NCI-H1092 treated with DMSO at 0.1 percent for 48 hours (cell line): ENCODE results near the gene MSX2.

Experiments
- DNase-seq: peaks from one replicate; lab custom pipeline; 2025; lab: John Stamatoyannopoulos, UW

Gene MSX2

GRCh38 chr5:174724484-174725260 is at the start of gene MSX2:
Gene MSX2, plus strand, starts transcription at chr5:174724582. Its CDS starts 78 bp downstream, at chr5:174724660.
- DNase-seq: no peak

DNA sequence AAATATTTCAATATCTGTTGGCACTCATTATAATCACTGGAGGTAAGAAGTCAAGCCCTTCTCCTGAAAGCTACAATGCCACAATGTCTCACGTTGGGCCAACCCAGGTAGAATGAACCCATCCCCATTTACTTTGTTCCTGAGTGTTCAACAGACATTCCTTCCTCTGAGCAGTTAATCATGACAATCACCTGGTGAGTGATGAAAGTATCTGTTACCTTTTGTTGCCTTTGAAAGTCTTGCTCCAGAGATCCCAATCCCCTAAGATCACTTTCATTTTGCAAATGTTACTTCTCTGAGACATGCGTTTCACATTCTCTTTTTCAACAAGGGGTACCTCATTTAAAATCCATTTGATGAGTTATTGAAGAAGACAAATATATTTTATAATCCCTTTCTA is 49.3 kb upstream of the MSX2 start:
- no peak for DNase-seq

GRCh38 chr5:174675916-174676315 is 48.5 kb upstream of the MSX2 start:
- no peak for DNase-seq

GRCh38 chr5:174678107-174678506 is 46.3 kb upstream of the MSX2 start:
- no peak for DNase-seq

DNA sequence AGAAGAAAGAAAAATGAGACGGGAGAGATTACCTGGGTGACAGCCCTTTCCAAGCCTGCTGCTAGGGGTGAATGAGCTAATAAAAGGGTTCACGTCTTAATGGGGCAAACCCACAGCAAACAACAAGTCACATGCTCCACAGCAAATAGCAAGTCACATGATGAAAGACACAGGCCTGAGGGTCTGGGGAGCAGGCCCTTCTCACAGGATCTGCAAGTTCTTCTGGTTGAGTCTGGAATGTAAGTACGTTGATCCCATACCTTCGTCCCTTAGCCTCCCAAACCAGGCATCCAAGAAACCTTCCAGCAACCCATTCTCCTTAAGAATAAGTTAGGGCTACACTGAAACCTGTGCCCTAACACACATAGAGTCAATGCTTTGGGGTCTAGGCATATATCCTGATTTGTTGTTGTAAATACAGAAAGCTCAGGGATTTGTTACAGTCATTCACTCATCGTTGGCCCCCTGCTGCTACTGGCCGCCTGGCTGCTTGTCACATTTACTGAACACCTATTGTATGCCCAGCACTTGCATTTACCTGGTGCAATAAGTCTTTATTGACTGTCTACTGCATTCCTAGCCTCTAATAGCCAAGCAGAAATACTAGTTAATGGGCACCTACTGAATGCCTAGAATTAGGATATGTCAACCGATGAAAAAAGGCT is 43.3 kb upstream of the MSX2 start:
- DNase-seq: no peak

- no peak for DNase-seq
Measured at GRCh38 chr5:174687503-174687902, 36.9 kb upstream of the MSX2 start.

DNA sequence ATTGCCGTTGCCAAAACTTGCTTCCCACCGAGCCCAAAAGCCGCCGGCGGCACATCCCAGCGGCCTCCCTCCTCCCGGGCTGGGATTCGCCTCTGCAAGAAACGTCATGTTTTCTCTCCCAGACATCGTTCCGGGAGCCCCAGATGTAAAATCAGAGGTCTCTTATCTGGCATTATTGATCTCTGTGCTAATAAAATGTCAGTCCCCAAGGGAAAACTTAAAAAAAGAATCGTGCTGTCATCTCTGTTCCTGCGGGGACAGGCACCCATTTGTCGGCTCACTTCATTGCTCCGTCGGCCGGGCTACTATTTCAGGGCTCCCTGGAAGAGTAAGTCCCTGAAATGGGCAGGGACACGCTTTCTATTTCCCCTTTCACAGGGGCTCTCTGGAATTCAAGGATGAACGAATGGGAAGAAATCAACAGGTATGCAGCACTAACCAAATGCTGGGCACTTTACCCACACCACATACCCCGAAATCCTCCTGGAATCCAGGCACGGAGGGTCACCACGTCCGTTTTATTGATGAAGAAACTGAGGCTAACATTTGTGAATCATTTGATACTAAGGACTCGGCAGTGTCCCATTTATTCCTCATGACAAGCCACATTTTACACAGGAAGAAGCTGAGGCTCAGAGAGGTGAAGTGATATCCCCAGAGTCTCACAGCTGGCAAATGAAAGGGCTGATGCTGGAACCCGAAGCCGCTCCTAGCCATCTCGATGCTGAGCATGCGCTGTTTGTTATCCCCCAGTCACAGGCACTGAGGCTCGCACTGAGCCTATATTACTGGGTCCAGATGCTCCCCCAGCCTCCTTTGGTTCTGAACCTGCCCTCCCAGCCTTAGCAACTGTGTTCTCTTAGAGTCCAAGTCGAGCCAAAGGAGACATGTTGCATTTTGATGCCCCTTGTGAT is 35.7 kb upstream of the MSX2 start:
- no peak for DNase-seq

DNA sequence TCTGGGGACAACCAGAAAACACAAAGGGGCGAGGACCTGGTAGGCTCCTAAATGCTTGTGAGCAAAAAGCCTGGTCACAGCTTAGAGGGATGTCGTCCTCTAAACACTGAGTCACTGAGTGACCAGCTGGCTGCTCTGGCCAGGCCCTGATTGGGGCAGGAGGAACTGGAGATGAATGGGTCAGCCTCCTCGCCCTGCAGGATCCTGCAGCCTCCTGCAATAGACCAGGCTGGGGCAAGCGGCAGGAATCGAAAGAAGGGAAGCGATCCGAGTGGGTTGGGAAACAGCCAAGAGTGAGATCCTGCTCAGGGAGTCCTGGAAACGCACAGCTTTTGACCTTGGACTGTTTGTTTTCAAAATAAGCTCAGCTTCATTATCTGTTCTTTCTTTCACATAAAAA is 34.1 kb upstream of the MSX2 start:
- DNase-seq: no peak

DNA sequence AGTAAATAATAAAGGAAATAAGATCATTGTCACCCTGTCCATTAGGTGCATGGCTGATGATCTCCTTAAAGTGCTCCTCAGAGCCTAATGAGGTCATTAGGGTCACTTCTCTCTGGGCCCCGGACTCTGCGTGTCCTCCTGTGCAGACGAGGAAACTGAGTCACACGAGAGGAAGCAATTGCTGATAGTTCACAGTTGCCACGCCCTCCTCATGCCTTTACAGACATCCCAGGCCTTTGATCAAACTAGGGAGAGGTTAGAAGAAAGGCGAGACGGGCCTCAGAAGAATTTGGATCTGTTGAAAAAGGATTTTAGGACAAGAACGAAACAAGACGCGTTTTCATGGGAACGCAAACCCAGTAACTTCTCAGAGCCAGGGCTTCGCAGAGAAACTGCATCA is 32.0 kb upstream of the MSX2 start:
- DNase-seq: no peak

DNA sequence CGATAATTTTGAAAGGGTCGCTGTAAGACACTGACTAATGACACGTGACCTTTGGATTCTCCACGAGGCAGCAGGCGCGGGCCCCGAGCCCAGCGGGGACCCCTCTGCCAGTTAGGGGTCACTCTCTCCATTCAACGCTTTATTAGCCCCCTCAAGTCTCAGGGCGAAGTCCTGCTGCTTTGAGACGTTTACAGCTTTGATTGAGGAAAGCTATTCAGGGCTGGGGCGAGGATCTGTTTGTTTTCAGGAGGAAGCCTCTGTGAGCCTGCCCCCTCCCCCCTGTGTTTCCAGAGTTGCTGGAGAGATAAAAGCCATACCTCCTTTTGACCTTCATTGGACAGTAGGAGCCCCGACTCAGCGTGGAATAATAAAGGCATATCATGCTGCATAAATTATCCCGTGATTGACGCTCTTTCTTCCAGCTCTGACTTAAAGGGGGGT is 31.4 kb upstream of the MSX2 start:
- DNase-seq: no peak

- DNase-seq: no peak
Measured at GRCh38 chr5:174693697-174694385, 30.5 kb upstream of the MSX2 start.

DNA sequence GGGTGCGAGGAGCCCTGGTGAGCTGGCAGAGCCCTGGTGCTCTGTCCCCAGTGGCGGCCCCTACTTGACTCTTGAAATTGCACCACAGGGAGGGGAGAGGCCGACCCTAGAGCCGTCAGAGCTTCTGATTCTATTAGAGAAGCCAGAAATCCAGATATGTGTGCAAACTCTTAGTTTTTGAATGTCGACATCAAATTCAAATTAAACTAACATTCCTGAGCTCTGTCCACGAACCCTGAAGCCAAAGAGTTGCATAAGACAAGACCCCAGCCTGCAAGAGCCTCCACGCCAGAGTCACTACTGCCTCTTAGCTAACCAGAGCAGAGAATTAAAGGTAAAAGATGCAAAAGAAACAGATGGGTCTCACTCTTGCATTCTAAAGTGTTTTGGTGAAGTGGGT is 29.8 kb upstream of the MSX2 start:
- no peak for DNase-seq

DNA sequence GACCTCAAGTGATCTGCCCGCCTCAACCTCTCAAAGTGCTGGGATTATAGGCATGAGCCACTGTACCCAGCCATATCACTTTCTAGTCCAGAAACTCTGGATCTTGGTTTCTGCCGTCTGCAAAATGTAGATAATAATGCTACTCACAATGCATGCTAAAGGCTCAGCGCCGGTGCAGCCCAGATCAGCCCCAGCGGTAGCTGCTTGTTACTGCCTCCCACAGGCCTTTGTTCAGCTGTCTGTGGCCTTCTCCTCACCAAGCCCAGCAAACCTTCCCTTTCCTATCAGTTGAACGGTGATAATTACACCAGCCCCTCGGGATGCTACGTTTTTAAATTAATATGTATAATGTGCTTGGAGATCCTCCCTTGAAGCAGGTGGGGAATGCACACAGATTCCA is 26.2 kb upstream of the MSX2 start:
- no peak for DNase-seq

- DNase-seq: no peak
Measured at GRCh38 chr5:174699131-174699530, 25.3 kb upstream of the MSX2 start.

DNA sequence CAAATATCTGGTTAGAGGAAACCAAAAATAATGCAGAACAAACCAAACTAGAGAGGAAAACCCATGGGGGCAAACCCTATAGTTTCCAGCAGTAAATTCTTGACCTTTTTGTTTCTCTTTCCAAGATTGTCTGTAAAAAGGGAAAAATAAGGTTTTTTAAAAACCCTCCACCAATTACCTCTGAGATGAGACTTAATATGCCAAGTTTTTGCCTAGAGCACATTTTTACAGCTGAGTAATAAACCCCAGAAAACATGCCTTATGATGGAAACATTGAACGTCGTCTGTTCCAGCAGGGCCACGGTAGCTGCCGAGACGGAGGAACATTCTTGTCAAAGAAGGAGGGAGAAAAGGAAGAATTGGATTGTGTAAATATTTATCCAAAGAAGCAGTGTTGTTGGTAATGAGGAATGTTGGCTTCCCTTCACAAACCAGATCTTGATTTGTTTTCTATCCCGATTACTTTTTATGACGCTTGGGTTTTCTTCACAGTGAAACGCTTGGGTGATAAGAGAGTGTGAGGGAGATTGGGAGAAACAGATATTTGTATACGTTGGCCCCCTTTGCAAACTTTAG is 17.3 kb upstream of the MSX2 start:
- DNase-seq: no peak

DNA sequence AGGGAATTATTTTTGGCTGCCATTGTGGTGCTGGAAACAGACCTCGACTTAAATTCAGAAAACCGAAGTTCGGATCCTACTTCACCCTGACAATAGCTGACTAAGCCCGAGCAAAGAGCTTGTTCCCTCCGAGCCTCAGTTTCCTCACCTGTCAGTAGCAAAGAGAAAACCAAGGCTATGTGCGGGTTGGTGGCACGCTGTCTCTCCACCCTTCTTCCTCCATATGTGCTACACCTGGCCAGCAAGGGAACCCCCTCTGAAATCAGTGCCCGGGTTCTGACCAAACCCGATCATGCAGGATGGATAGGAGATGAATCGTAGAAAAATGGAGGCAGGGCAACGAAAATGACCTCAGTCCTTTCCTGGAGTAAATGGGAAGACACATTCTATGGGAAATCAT is 16.7 kb upstream of the MSX2 start:
- no peak for DNase-seq

- no peak for DNase-seq
Measured at GRCh38 chr5:174708476-174709207, 15.7 kb upstream of the MSX2 start.

GRCh38 chr5:174714751-174715150 is 9.6 kb upstream of the MSX2 start:
- no peak for DNase-seq

DNA sequence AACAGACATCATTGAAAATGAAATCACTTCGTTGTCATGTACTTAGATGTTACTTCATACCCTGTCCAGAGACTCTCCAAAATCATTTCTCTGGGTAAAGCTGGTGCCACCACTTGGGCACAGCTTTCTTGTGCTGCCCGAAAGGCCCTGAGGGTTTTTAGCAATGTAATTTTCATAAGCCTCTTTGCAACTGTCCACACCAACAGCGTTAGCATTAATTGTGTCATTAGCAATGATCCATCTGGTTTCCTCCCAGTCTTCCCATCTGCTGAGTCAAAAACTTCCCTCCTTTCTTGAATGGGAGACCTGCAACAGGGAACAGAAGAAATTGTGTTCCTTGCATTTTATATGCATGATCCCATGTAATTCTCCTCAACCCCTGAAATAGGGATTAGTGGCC is 8.6 kb upstream of the MSX2 start:
- no peak for DNase-seq

DNA sequence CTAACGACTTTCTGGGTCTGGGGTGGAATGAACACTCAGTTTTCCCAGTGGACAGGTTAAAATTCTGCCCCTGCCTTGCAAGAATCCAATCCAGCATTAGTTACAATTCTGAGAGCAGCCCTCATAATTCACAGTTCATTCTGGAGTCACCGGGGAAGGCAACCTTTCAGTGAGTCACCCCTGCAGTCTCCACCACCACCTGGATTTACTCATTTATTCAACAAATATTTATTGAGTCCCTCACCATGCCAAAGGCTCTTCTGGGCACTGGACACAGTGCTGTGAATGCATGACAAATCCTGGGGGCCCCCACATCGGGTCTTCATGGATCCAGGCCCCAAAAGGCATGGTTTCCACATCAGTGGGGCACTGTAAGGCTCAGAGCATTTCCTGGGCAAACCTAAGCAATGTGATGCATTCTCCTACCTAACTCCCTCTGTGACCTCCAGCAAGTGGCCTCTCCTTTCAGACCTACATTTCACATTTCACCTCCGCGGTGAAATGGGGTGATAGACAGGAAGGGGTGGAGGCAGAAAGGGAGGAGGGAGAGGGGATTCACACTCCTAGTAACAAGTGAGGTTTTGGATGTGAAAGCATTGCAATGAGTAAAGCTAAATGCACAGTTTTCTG is 6.4 kb upstream of the MSX2 start:
- DNase-seq: no peak
